DMS79 (cell line): Measurements from ENCODE around the gene ORC3.
A peak's percentile ranks its signal among the peaks of the same experiment; 100 is the strongest.
"Not testable (repeated sequence)": the region's sequence is repeated elsewhere in the genome, so short reads cannot be mapped to it uniquely, and the experiment has no call there.

Source experiments
- DNase-seq: peaks from one replicate; lab custom pipeline; 2025; lab: John Stamatoyannopoulos, UW

ORC3 gene

DNA sequence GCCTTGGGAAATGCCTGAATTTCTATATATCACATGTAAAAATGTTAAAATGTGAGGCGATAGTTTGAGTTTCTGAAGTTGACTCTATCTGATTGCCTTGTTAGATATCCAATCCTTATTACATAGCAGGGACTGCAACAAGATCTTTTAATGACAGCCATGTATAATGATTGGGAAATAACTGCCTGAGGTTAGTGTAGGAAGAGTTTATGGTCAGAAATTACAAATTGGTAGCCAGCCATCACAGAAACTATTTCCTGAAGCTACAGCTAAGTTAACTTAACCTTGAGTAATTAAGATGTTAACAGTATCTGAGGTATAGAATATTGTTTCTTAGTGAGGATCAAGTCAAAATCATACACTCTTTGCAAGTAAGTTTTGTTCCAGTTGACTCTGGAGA, 71.1 kb downstream of the ORC3 start:
- no peak for DNase-seq

DNA sequence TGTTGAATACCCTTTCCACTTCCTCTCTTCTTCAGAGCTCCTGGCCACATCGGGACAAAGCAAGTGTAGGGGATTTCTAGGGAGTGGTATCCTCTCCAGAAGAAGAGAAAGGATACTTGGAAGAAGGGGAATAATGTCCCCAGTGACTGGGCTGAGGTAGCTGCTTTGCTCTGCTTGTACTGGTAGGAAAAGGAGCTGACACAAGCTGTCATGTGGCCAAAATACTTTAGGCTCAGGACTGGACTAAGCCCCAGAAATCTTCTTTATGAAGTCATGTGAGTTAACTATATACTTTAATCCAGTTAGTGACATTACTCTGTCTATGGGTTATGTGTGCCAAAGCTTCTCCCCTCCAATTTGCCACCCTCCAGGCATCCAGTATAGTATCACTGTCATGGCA, 71.6 kb downstream of the ORC3 start:
- DNase-seq = no peak

DNA sequence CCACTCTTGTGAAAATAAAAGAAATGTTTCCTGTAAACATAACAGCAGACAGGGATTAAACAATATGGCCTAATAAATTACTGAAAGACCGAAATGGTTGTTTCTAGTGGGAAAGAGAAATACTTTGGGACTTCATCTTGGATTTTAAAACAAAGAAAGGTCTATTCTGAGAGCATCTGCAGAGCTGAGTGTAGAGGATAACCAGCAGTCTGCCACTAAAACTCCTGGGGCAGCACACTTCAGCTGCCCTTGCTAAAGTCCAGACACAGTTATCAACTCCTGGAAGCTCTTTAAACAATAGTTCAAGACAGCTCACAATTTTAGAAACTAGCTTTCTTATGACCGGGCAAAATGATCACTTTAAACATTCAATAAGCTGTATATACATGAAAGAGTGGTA, 73.5 kb downstream of the ORC3 start:
- DNase-seq = no peak

DNA sequence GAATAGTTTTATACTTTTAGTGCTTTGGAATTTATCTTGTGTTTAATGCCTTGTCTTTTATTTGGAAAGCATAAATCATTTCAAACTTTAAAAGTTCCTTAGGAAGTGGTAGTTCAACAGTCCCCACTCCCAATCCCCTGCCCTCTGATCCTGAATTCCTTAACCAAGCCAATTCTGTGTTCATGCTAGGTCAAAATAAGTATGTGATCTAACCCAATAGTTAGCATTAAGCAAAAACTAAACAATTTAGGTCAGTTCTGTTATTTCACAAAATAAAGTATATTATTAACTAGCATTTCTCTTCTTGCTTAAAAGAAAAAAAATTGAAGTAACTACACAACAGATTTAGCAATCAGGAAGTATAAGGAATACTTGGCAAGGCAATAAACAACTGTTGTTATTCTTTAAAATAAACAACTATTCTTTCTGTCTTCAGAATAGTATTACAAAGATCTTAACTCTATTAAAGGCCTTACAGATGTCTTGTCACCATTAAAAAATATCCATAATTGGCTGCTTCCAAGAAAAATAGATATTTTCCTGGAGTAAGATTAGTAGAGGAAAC, 75.1 kb downstream of the ORC3 start:
- DNase-seq = no peak

DNA sequence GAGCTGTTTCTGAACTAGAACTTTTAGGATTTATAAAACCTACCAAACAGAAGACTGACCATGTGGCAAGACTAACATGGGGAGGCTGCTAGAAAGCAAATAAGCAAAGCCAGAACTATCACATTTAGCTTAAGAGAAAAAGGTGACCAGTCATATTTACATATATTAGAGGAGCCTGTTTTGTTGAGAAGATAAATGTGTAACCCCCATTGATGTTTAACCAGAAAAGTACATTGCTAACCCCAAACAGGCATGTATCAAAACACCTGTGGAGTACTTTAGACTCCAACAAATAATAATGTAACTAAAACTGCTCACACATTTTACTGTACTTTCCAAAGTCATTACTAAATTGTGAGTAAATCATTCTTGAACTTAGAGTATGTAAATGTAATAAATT, 77.1 kb downstream of the ORC3 start:
- DNase-seq = no peak

DNA sequence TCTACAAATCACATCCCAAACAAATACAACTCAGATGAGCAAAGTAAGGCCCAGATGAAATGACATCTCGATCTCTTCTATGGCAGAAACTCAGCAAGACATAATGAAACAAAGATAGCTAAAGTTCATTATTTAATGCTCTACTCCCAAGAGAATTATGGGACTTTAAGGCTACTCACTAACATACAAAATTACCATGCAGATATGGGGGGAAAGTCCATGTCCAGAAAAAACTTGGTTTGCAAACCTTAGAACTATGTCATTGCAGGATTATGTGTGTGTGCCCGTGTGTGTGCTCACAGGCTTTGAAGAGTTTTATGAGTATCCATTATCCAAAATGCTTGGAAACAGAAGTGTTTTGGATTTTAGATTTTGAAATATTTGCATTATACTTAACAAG, 78.1 kb downstream of the ORC3 start:
- DNase-seq = no peak

DNA sequence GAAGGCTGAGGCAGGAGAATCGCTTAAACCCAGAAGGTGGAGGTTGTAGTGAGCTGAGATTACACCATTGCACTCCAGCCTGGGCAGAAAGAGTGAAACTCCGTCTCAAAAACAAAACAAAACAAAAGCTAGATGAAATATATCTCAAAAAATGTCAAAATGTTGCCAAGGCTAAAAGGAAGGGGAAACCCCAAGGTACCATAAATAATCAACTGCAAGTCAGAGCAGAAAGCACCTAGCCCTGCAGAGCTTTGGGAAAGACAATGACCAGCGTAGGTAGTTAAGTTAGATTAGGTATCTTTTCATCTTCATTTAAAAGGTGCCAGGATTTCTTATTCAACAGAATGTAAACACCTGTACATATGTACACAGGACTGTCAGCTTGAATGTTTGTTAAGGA, 79.1 kb downstream of the ORC3 start:
- no peak for DNase-seq

DNA sequence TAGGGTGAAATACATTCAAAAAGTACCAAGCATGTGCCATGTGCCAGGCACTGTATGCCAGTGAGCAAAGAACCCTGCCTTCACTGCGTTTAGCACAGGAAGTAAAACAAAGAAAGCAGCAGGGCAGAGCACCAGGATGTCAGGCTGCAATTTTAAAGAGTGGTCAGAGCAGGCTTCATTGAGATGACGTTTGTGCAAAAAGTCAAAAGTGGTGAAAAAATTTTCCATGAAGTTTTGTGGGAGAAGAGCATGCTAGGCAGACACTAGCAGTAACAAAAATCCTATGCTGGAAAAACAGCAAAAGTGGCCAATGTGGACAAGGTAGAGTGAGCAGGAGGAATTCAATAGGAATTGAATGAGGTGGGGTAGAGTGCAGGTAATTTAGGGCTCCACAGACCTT, 80.8 kb downstream of the ORC3 start:
- no peak for DNase-seq

DNA sequence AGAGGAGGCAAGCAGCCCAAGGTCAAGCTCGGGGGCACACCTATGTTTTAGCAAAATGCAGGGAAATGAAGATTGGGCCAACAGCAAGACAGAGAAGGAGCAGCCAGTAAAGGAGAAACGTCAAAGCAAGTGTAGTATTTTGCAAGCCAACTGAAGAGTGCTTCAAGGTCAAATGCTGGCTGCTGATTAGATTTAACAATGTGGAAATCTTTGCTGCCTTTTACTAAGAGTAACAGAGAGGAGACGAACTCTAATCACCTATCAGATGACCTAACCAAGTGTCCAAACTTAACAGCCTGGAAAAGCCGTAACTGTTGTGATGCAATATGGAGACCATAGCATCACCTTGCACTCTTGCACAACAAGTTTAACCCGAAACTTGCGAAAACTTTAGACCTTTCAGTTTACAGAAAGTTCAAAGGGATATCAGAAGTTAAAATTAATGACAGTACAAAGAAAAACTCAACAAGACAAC, 81.7 kb downstream of the ORC3 start:
- DNase-seq = no peak

DNA sequence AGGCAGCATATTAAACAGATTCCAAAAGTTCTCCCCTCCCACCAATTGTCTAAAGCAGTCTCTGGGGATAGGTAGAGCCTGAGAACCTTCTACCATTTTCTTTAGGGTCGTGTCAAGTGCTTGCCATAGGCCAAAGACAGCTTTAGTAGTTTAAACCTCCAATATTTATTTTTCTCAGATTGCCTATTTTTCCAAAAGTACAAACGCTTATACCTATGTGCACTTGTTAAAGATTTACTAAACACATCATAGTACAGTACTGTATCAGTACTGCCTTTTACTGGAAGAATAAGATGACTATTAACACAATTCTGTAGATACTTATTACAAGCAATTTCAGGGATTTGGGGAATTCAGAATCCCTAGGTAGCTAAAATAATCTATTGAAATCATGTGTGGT, 82.7 kb downstream of the ORC3 start:
- no peak for DNase-seq

DNA sequence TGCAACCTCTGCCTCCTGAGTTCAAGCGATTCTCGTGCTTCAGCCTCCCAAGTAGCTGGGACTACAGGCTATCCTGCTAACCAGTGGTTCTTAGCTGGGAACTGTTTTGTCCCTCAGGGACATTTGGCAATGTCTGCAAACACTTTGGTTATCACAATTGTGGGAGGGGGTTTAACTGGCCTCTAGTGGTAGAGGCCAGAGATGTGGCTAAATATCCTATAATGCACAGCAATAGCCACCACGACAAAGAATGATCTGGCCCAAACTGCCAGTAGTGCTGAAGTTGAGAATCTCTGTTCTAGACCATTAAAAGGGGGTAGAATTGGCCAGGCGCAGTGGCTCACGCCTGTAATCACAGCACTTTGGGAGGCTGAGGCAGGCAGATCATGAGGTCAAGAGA, 83.3 kb downstream of the ORC3 start:
- DNase-seq = no peak

DNA sequence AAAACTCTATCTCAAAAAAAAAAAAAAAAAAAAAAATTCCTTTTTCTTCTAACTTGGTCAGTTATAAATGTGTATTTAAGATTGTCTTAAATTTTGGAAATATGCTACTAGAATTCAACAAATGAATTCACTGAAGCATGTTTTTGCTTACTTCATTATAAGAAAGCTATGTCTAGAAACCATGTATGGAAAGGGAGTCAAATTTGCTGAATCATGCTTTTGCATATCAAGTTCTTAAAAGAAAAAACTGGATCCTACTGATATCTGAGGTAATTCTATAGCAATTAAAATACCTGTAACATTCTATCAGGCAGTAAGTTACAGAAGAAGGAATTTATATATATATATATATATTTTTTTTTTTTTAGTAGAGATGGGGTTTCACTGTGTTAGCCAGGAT, 84.4 kb downstream of the ORC3 start:
- DNase-seq = no peak

DNA sequence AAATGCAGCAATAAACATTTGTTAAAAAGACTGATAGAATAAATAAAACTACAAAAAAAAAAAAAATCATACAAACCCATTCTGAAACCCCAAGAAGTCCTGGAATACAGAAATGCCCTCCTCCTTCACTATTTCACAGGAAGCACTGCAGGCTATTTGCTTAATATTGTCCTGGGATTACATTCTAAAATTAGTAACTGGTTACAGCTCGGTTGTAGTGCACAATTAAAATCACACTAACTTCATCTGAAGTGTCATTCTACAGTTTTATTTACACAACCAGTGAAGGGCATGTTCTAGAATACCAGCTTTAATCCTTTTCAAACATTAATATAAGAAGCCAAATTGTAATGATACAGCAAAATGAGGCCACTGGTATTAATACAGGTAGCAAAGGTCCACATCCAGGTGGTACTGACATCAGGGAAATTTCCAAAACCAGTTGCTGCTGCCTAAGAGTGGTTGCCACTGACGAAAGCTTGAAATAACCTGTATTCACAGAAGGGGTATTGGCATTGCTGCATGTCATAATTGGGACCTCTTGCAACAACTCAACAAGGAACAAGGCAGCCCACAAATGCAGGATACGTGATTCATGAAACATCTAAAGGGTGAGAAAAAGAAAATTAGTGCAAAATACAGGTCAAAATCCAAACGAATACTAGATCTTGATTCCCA, 85.2 kb downstream of the ORC3 start:
- DNase-seq = peak; percentile 48

DNA sequence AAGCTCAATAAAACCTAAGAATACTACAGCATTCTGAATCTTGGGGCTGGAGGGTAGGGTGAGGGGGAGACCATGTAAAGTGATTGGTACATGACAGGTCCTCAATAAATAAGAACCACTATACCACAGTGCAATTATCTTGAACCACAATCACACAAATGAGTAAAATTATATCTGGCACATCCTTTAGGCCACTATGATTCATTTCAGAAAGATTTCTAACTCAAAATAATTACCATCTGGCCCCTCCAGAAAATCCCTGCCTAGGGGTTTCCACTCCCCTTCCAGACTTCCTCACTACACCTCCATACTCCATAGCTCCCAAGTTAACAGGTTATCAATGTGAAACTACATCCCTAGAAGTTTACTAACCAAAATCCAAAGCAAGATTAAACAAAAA, 92.4 kb downstream of the ORC3 start:
- no peak for DNase-seq

DNA sequence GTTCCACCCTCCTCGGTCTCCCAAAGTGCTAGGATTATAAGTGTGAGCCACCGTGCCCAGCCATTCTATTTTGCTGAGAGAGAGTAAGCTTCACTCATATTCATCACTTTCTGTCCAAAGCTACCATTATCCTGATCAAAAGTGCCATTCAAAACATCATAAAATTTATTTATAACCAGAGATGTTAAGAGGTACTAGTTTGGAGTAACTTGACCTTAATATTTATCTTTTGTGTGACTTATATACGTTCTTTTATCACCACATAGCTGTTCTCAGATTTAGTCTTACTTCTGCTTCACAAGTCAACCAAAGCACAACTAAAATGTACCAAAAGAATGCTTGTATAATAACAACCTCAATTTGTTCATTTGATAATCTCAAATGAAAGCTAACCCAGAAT, 94.0 kb downstream of the ORC3 start:
- no peak for DNase-seq

DNA sequence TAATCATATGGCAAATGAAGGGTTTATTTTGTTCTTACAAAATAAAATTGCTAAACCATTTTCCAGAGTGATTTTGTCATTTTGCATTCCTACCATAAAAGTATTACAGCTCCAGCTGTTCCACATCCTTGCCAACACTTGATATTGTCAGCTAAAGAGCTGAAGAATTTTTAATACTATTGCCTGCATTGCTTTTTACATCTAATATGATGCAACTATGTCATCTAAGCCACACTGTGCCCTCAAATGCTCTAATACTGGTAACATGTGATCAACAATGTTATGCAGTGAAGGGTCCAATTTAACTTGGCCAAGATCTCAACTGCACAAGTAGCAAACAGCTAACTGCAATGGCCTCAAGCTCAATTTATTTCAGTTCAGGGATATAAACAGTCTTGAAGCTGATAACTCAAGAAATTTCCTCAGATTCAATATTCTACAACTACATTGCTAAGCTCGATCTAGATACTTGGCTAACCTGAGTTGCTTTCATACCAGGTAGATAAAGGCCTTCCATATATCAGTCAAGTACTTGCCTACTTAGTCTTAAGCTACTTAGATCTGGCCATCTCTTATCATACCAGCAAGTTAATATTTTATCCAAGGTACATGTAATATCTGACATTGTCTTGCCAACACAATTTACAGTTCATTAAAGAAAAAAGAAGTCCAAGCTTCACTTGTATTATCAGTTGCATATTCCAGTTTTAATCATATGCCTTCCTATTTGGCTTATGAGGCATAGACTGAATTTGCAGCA, 95.1 kb downstream of the ORC3 start:
- DNase-seq = no peak

DNA sequence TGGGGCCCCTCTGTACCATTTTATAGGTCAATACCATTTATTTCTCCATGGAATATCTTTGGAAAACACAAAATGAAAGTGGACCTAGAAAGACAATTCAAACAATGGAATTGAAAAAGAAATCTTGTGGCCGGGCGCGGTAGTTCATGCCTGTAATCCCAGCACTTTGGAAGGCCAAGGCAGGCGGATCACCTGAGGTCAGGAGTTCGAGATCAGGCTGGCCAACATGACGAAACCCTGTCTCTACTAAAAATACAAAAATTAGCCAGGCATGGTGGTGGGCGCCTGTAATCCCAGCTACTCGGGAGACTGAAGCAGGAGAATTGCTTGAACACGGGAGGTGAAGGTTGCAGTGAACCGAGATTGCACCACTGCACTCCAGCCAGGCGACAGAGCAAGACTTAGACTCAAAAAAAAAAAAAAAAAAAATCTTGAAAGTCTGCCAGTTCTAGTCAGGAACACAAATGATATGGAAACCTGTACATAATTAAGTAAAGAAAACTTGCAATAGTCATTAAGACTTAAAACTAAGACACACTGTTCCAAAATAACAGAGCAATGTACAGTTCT, 96.8 kb downstream of the ORC3 start:
- not testable (repeated sequence) for DNase-seq

DNA sequence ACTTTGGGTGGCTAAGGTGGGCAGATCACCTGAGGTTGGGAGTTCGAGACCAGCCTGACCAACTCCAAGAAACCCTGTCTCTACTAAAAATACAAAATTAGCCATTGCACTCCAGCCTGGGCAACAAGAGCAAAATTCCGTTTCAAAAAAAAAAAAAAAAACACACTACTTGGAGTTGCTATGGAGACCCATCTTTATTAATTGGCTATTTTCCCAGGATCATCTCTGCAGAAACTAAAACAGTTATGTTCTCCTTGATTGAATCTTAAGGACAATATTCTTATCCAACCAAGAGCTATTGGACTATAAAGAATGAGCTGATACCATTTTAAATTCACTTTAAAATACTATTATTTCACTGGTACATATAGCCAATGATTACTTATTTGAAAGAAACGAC, 97.4 kb downstream of the ORC3 start:
- peak; percentile 58 for DNase-seq

DNA sequence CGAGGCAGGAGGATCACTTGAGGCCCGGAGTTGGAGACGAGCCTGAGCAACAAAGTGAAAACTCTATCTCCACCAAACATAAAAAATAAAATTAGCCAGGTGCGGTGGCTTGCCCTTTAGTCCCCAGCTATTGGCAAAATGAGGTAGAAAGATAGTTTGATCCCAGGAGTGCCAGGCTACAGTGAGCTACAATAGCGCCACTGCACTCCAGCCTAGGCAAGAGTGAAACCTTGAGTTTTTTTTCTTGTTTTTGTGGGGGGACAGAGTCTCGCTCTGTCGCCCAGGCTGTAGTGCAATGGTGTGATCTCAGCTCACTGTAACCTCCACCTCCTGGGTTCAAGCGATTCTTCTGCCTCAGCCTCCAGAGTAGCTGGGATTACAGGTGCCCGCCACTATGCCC, 98.0 kb downstream of the ORC3 start:
- not testable (repeated sequence) for DNase-seq

DNA sequence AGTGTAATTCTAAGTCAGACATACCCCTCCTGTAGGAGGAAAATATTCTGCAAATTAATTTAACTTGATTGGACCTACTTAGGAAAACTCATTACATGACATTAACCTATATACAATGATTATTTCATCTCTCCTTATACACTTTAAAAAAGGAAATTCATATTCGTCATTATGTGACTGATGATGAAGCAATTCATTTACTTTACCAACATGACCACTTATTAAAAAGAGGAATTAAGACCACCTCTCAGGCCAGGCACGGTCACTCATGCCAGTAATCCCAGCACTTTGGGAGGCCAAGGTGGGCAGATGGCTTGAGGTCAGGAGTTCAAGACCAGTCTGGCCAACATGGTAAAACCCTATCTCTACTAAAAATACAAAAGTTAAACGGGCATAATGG, 100.5 kb downstream of the ORC3 start:
- DNase-seq = no peak

DNA sequence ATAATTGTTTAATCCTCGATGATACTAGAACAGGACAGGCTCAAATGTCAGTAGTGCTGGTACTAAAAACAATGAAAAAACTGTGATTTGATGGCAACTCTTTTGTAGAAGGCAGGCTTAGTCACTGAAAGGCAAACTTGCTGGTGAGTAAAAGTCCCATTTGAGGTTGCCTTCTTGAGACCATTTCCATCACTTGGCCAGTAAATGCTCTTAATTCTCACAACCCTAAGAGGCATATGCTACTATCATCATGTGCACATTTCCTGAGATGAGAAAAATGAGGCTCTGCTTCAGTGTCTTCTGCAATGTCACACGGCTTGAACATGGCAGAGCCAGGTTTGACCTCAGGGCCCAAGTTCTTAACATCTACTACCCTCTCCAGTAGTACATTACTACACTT, 102.2 kb downstream of the ORC3 start:
- DNase-seq = no peak

DNA sequence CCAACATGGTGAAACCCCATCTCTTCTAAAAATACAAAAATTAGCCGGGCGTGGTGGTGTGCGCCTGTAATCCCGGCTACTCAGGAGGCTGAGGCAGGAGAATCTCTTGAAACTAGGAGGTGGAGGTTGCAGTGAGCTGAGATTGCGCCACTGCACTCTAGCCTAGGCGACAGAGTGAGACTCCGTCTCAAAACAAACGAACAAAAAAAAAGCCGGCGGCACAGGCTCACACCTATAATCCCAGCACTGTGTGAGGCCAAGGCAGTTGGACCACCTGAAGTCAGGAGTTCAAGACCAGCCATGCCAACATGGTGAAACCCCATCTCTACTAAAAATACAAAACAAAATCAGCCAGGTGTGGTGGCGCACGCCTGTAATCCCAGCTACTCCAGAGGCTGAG, 106.9 kb downstream of the ORC3 start:
- not testable (repeated sequence) for DNase-seq
